ENCODE data around the gene MED13.

MED13 gene

DNA sequence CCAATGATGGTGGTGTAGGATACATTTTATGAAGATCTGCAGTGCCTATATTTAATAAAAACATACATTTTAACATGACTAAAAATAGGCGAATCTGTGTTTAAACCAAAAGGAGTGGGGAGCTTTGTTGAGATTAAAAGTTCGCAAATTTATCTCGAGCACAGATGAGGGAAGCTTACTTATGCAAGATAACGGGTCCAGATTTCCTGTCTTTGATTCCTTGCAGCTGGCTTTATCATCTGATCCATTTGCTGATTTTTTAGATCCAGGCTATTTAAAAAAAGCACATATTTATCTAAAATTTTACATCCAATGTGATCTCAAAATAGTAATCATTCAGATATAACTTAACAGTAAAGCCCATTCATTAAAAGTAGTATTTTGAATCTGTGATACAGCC is 80.3 kb downstream of the MED13 start:
- Histone ChIP-seq H3K9me2 (replicated peaks; ENCODE audit: insufficient read depth, low read length) (no peaks in the 10 kb centered on the region), H4K20me1 (ENCODE audit: low read depth, low read length) (no peaks in the 10 kb centered on the region), H3K4me3 (ENCODE audit: insufficient read depth, low read length, poor library complexity, severe bottlenecking) (no peak overlapping the region), H3K27ac (ENCODE audit: low read depth, low read length) (no peak overlapping the region), H3K36me3 (ENCODE audit: low read length) (peaks cover 45% of the 10 kb centered on the region), H3K9me3 (ENCODE audit: insufficient read depth, low read length) (no peaks in the 10 kb centered on the region), H3F3A (ENCODE audit: insufficient read depth) (no peaks in the 10 kb centered on the region), H3K27me3 (ENCODE audit: low read length) (no peaks in the 10 kb centered on the region), H2AFZ (ENCODE audit: low read depth, low read length, severe bottlenecking) (no peak overlapping the region), H3K79me2 (ENCODE audit: insufficient read depth, low read length) (peaks cover 16% of the 10 kb centered on the region; the same call in 1 of the 2 replicates), H3K4me2 (ENCODE audit: low read depth, low read length, poor library complexity, severe bottlenecking) (no peak overlapping the region), H3K9ac (ENCODE audit: low read length) (no peak overlapping the region)
- TF ChIP-seq EZH2phosphoT487 (conservative IDR thresholded peaks at IDR 0.05; ENCODE audit: low read length): no peak
- TF ChIP-seq, protein P1, sequence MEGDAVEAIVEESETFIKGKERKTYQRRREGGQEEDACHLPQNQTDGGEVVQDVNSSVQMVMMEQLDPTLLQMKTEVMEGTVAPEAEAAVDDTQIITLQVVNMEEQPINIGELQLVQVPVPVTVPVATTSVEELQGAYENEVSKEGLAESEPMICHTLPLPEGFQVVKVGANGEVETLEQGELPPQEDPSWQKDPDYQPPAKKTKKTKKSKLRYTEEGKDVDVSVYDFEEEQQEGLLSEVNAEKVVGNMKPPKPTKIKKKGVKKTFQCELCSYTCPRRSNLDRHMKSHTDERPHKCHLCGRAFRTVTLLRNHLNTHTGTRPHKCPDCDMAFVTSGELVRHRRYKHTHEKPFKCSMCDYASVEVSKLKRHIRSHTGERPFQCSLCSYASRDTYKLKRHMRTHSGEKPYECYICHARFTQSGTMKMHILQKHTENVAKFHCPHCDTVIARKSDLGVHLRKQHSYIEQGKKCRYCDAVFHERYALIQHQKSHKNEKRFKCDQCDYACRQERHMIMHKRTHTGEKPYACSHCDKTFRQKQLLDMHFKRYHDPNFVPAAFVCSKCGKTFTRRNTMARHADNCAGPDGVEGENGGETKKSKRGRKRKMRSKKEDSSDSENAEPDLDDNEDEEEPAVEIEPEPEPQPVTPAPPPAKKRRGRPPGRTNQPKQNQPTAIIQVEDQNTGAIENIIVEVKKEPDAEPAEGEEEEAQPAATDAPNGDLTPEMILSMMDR (IDR thresholded peaks at IDR 0.05; ENCODE audit: insufficient read depth, low read length, poor library complexity, severe bottlenecking): no peak

DNA sequence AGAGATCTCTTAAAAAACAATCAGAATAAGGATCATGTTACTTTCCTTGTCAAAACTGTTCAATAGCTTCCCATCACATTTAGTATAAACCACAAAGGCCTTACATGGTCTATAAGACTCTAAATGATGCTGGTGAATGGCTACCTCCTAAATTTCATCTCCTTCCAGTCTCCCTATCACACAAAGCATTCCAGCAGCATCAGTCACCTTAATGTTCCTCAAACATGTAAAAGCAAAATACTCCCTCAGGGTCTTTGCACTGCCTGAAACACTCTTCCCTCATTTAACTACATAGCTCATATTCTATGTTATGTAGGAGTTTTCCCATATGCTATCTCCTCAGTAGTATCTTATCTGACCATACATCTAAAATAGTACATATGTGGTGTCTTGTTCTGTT is 83.8 kb downstream of the MED13 start:
- no peaks in the 10 kb centered on the region for H3K9me2 ChIP-seq (replicated peaks; ENCODE audit: insufficient read depth, low read length)
- H2AFZ ChIP-seq (ENCODE audit: low read depth, low read length, severe bottlenecking): no peak overlapping the region
- no peaks in the 10 kb centered on the region for H3K27me3 ChIP-seq (ENCODE audit: low read length)
- H3F3A ChIP-seq (ENCODE audit: insufficient read depth): no peaks in the 10 kb centered on the region
- no peak overlapping the region for H3K4me2 ChIP-seq (ENCODE audit: low read depth, low read length, poor library complexity, severe bottlenecking)
- H4K20me1 ChIP-seq (ENCODE audit: low read depth, low read length): no peaks in the 10 kb centered on the region; the same call in 1 of the 2 replicates
- H3K79me2 ChIP-seq (ENCODE audit: insufficient read depth, low read length): peaks cover 16% of the 10 kb centered on the region; the same call in 1 of the 2 replicates
- no peaks in the 10 kb centered on the region for H3K9me3 ChIP-seq (ENCODE audit: insufficient read depth, low read length)
- H3K36me3 ChIP-seq (ENCODE audit: low read length): peaks cover 43% of the 10 kb centered on the region
- no peak overlapping the region for H3K9ac ChIP-seq (ENCODE audit: low read length)
- no peak overlapping the region for H3K27ac ChIP-seq (ENCODE audit: low read depth, low read length)
- TF ChIP-seq, protein P1 (IDR thresholded peaks at IDR 0.05; ENCODE audit: insufficient read depth, low read length, poor library complexity, severe bottlenecking): no peak
- no peak for TF ChIP-seq EZH2phosphoT487 (conservative IDR thresholded peaks at IDR 0.05; ENCODE audit: low read length)
- H3K4me3 ChIP-seq (ENCODE audit: insufficient read depth, low read length, poor library complexity, severe bottlenecking): no peak overlapping the region

DNA sequence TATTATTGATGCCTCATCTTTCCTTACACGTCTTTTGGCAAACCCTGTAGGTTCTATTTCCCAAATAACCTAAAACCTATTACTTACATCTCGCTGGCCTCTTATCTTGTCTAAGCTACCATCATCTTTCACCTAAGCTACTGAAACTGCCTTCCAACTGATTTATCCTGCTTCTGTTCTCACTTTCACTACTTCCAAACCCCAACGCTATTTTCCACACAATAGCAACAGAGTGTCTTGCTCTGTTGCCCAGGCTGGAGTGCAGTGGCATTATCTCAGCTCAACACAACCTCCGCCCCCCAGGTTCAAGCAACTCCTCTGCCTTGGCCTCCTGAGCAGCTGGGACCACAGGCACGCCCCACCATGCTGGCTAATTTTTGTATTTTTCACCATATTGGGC is 84.5 kb downstream of the MED13 start:
- Histone ChIP-seq H3K9me2 (replicated peaks; ENCODE audit: insufficient read depth, low read length) (no peaks in the 10 kb centered on the region), H2AFZ (ENCODE audit: low read depth, low read length, severe bottlenecking) (no peak overlapping the region), H3K27me3 (ENCODE audit: low read length) (no peaks in the 10 kb centered on the region), H3K9ac (ENCODE audit: low read length) (no peak overlapping the region), H3F3A (ENCODE audit: insufficient read depth) (no peaks in the 10 kb centered on the region), H3K4me2 (ENCODE audit: low read depth, low read length, poor library complexity, severe bottlenecking) (no peak overlapping the region), H3K4me3 (ENCODE audit: insufficient read depth, low read length, poor library complexity, severe bottlenecking) (no peak overlapping the region), H3K9me3 (ENCODE audit: insufficient read depth, low read length) (no peaks in the 10 kb centered on the region), H3K27ac (ENCODE audit: low read depth, low read length) (no peak overlapping the region), H3K79me2 (ENCODE audit: insufficient read depth, low read length) (peaks cover 16% of the 10 kb centered on the region; the same call in 1 of the 2 replicates), H4K20me1 (ENCODE audit: low read depth, low read length) (no peaks in the 10 kb centered on the region; the same call in 1 of the 2 replicates), H3K36me3 (ENCODE audit: low read length) (peaks cover 37% of the 10 kb centered on the region)
- no peak for TF ChIP-seq EZH2phosphoT487 (conservative IDR thresholded peaks at IDR 0.05; ENCODE audit: low read length)
- TF ChIP-seq, protein P1 (IDR thresholded peaks at IDR 0.05; ENCODE audit: insufficient read depth, low read length, poor library complexity, severe bottlenecking): no peak
